ES-I3 (cell line): Measurements from ENCODE around the gene LRP1.

Experiments
- H3K36me3 ChIP-seq: 2 replicates; pipeline ENCODE4 v1.6.1; 2013; ENCODE audit warnings: mild to moderate bottlenecking, low read length, control low read depth, moderate library complexity; ENCODE audit not compliant: insufficient read depth
- H3K4me1 ChIP-seq: 2 replicates; pipeline ENCODE4 v1.6.1; 2013; ENCODE audit warnings: mild to moderate bottlenecking, control low read depth, low read length; ENCODE audit not compliant: insufficient read depth
- H3K9ac ChIP-seq: 2 replicates; pipeline ENCODE4 v1.6.1; 2013; ENCODE audit warnings: low read depth, mild to moderate bottlenecking, low read length, moderate library complexity
- H3K9me3 ChIP-seq: 2 replicates; pipeline ENCODE4 v1.6.1; 2013; ENCODE audit warnings: mild to moderate bottlenecking, low read length, moderate library complexity; ENCODE audit not compliant: control insufficient read depth, insufficient read depth

LRP1 gene

GRCh38 chr12:57127726-57128518, at the start of gene LRP1:
TSS of gene LRP1 (plus strand) at chr12:57128483. CDS start at chr12:57128965, 482 bp downstream.
- Histone ChIP-seq H3K36me3 (no peaks in the 10 kb centered on the region), H3K4me1 (peaks cover 43% of the 10 kb centered on the region), H3K9me3 (no peaks in the 10 kb centered on the region; the same call in 1 of the 2 replicates), H3K9ac (peak within 1 kb of the TSS; percentile 98)

DNA sequence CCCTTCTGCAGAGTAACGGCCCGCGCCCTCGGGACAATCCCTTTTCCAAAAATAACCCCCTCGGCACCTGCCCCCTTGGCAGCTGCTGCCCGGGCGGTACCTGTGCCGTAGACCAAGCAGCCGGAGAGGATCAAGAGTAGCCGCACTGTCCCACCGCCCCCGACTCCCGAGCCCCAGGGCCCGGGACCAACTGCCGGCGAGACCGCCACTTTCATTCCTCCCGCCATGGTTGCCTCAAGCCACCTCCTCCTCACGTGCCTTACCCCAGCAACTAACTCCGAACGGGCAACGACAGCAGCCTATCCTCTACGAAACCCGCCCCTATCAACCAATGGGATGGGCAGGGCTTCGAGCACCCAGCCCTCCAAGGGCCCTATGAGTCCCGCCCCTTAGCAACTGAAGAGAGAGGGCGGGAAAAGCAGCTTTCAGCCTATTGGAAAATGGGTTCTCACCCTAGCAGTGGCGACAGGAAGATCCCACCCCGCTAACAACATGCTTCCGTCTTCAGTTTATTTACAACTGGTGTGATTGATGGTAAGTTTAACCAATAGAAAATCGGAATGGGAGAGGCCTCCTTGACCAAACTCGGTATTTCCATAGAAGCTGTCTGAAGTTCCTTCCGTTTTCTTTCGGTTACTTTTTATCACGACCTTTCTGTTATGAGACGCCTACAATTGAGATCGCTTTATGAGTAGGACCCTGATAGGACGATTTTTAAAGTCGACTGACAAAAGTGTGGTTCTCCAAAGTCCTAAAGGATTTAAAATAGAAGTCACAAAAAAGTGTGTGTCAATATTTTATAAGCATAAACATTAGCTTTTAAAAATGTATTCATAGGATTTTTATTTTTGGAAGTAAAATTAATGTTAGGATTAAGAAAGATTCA, 49.5 kb upstream of the LRP1 start, which contains the start of gene NEMP1:
TSS of gene NEMP1 (minus strand) at position 273 of the 886 bp plus-strand sequence. CDS start at position 227, 46 bp downstream.
- Histone ChIP-seq H3K4me1 (no peaks in the 10 kb centered on the region), H3K9ac (peak within 1 kb of the TSS; percentile 82), H3K36me3 (no peaks in the 10 kb centered on the region), H3K9me3 (no peaks in the 10 kb centered on the region)

DNA sequence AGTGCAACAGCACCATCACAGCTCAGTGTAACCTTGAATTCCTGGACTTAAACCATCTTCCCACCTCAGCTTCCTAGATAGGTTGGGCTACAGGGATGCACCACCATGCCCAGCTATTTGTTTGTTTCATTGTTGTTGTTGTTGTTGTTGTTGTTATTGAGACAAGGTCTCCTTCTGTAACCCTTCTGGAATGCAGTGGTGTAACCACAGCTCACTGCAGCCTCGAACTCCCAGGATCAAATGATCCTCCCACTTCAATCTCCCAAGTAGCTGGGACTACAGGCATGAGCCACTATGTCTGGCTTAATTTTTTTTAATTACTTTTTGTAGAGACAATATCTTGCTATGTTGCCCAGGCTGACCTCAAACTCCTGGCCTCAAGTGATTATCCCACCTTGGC, 48.5 kb upstream of the LRP1 start:
- H3K4me1 ChIP-seq: no peaks in the 10 kb centered on the region
- no peak overlapping the region for H3K9ac ChIP-seq
- H3K9me3 ChIP-seq: no peaks in the 10 kb centered on the region
- no peaks in the 10 kb centered on the region for H3K36me3 ChIP-seq

DNA sequence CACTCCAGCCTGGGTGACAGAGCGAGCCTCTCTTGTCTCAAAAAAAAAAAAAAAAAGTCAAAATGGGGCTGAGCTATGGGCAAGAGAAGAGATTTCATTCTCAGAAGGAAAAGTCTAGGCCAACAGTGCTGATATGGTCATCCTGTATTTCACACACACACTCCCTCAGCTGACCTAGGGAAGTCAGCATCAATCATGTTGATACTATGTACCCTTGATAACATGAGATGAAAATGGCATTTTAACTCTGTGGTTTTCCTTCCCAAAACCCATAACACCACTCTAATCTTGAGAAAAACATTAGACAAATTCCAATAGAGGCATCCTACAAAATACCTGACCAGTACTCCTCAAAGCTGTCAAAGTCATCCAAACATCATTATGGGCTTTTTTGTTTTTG, 47.4 kb upstream of the LRP1 start:
- no peaks in the 10 kb centered on the region for H3K36me3 ChIP-seq
- peaks cover 2% of the 10 kb centered on the region; the same call in 1 of the 2 replicates for H3K4me1 ChIP-seq
- no peaks in the 10 kb centered on the region for H3K9me3 ChIP-seq
- no peak overlapping the region for H3K9ac ChIP-seq

GRCh38 chr12:57085999-57086492, 42.2 kb upstream of the LRP1 start:
- peak overlapping the region; percentile 95 for H3K9ac ChIP-seq
- H3K4me1 ChIP-seq: peaks cover 6% of the 10 kb centered on the region; the same call in 1 of the 2 replicates
- no peaks in the 10 kb centered on the region for H3K36me3 ChIP-seq
- no peaks in the 10 kb centered on the region for H3K9me3 ChIP-seq

DNA sequence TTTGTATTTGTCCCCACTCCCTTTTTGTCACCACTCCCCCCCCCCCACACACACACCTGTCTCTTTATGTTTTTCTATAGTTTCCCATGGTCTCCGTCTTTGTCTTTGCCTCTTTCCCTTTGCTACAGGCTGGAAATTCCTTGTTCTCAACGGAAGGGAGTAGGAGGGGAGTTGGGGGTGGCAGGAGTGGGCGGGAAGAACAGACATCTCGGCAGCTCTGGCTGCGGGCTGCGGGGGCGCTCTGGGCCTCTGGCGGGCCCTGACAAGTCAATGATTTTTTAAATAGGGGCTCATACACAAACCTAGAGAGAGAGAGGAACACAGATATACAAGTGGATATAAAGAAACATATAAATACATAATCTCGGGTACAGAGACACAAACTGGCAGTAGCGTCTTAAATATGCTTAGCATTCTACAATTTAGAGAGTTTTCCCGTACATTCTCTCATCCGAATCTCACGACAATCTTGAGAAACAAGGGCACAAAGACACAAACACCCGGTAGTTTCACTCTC, 41.7 kb upstream of the LRP1 start:
- Histone ChIP-seq H3K9me3 (no peaks in the 10 kb centered on the region), H3K36me3 (no peaks in the 10 kb centered on the region), H3K9ac (peak overlapping the region; percentile 95), H3K4me1 (peaks cover 6% of the 10 kb centered on the region; the same call in 1 of the 2 replicates)

GRCh38 chr12:57087010-57087690, 41.1 kb upstream of the LRP1 start:
- Histone ChIP-seq H3K36me3 (no peaks in the 10 kb centered on the region), H3K9me3 (no peaks in the 10 kb centered on the region), H3K4me1 (peaks cover 6% of the 10 kb centered on the region; the same call in 1 of the 2 replicates), H3K9ac (peak overlapping the region; percentile 95)

- H3K9me3 ChIP-seq: no peaks in the 10 kb centered on the region
- peak overlapping the region; percentile 95 for H3K9ac ChIP-seq
- H3K4me1 ChIP-seq: peaks cover 6% of the 10 kb centered on the region; the same call in 1 of the 2 replicates
- H3K36me3 ChIP-seq: no peaks in the 10 kb centered on the region
Observed at GRCh38 chr12:57087691-57088353, 40.5 kb upstream of the LRP1 start.

- peak within 1 kb of the TSS; percentile 95 for H3K9ac ChIP-seq
- H3K9me3 ChIP-seq: no peaks in the 10 kb centered on the region
- no peaks in the 10 kb centered on the region for H3K36me3 ChIP-seq
- H3K4me1 ChIP-seq: peaks cover 12% of the 10 kb centered on the region; the same call in 1 of the 2 replicates
Observed at GRCh38 chr12:57088354-57089270, 39.7 kb upstream of the LRP1 start, which contains the start of gene NAB2. TSS of gene NAB2 (plus strand) at chr12:57089114. CDS start at chr12:57089272, 158 bp downstream.

DNA sequence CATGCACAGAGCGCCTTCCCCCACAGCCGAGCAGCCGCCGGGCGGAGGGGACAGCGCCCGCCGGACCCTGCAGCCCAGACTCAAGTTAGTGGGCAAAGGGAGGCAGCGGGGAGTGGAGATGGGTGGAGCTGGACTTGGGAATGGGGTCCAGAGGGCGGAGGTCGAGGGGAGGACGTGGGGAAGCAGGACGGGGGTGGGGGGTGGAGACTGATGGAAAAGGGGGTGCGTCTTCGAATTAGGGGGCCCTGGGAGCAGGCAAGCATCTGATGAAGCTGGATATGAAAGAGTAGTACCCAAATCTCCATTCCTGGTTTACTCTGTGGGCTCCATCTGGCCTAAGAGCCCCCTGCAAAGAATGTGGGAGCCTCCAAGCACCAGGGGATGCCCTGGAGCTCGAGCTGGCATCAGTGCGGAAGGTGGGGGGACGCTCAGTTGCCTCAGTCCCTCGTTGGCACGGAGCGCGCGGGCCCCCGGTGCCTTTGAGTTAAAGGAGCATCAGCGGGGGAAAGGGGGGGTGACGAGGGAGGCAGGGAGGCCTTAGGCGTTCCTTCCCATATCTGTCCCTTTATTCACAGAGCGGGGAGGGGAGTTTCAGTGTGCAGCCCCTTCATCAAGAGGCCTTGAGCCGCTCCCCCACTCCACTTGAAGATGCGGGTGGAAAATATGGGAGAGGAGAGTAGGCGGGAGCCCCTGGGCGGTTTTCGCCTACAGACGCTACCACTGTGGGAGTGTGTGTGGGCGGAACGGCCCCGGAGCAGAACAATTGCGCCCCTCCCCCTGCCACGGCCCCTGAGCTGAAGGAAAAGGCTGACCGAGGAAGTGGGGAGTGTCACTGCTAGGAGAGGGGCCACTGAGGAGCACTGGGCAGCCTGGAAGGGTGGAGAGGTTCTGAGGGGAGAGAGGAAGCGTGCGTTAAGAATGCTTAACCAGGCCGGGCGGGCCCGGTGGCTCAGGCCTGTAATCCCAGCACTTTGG, 38.7 kb upstream of the LRP1 start:
- H3K36me3 ChIP-seq: no peaks in the 10 kb centered on the region
- no peaks in the 10 kb centered on the region for H3K9me3 ChIP-seq
- H3K9ac ChIP-seq: peak overlapping the region; percentile 79
- H3K4me1 ChIP-seq: peaks cover 14% of the 10 kb centered on the region; the same call in 1 of the 2 replicates

- H3K9me3 ChIP-seq: no peaks in the 10 kb centered on the region
- no peaks in the 10 kb centered on the region for H3K36me3 ChIP-seq
- no peak overlapping the region for H3K9ac ChIP-seq
- peaks cover 21% of the 10 kb centered on the region; the same call in 1 of the 2 replicates for H3K4me1 ChIP-seq
Observed at GRCh38 chr12:57090490-57090889, 37.8 kb upstream of the LRP1 start.
